ENCODE results near the gene RAB37.

GRCh38 chr17:74736513-74737298 is at the start of gene RAB37:
- no peak for TF ChIP-seq ZFX (IDR thresholded peaks at IDR 0.05)
- TF ChIP-seq CTCF (conservative IDR thresholded peaks at IDR 0.05), result peak; percentile 55

Data from C4-2B (cell line).